A549 (cell line): Measurements from ENCODE around the gene ITGB8.

ENCODE experiments used
- CTCF ChIP-seq: fragments of >200 bp; sonication (Bioruptor Twin); formaldehyde crosslinking; IDR thresholded peaks from 3 replicates; pipeline ENCODE4 v1.5.1; 2016
- JUN ChIP-seq, 2 experiments: fragments of >200 bp; sonication (Bioruptor Twin); formaldehyde crosslinking; IDR thresholded peaks; 2 replicates in 1 of 2; 3 replicates in 1 of 2; pipeline ENCODE4 v1.6.1; 2016 to 2017

DNA sequence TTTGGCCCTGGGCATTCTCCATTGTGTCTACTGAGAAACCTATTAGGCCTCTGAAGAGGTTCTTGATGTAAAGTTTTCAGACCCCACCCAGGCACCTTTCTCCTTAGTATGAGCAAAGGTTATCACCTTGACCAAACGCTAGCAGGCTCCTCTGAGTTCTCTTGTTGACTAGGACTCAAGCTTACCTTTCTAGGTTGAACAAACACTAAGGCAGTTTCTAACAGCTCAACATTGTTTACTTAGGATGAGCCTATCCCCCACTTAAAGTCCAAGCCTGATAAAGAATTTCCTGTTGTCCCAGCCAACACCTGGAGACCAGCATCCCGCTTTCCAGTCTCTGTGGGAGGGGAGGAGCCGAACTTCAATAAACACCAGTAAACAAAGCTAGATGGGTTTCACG is 26.3 kb upstream of the ITGB8 start:
- no peak for TF ChIP-seq CTCF
- TF ChIP-seq JUN (IDR thresholded peaks at IDR 0.05): no peak
